Measurements from ENCODE around the gene UNC13B. TPM values are rescaled to one million over a fixed set of nuclear protein-coding genes. Genes with fewer than 3 reads are reported as not detected.
A peak's percentile ranks its signal among the peaks of the same experiment; 100 is the strongest.

UNC13B gene
- total and polyA plus RNA-seq, 2 donors (not counting 1 experiment from before 2014, with no cell fraction given): 0.19 to 0.25 TPM

- H3K36me3 ChIP-seq (replicated peaks in 1 of 2; ENCODE audit: control extremely low read depth in 1 of 2, control insufficient read depth in 1 of 2, extremely low read depth in 1 of 2, insufficient read depth in 2 of 2, low read length in 1 of 2): no peaks in the 10 kb centered on the region
- H4K20me1 ChIP-seq (ENCODE audit: control insufficient read depth, insufficient read depth, low read length, poor library complexity, severe bottlenecking): no peaks in the 10 kb centered on the region
- H3K9me3 ChIP-seq (ENCODE audit: control extremely low read depth in 1 of 3, control insufficient read depth in 2 of 3, insufficient read depth in 1 of 3, low read length in 2 of 3): no peaks in the 10 kb centered on the region
- H3K27me3 ChIP-seq (replicated peaks in 1 of 4; ENCODE audit: control extremely low read depth in 1 of 4, control insufficient read depth in 3 of 4, insufficient read depth in 4 of 4, low read length in 3 of 4): no peaks in the 10 kb centered on the region
- ChIA-PET POLR2A (no interaction called here), CTCF (no interaction called here)
- Mint-ChIP-seq H3K4me3 (no peak overlapping the region), H3K4me1 (peaks cover 7% of the 10 kb centered on the region), H3K27me3 (peaks cover 20% of the 10 kb centered on the region), H3K9me3 (ENCODE audit: insufficient read depth) (no peaks in the 10 kb centered on the region), H3K27ac (no peak overlapping the region)
- no CpG with 5 or more reads among the region's 2 CpGs for WGBS (ENCODE audit: insufficient coverage)
- no peak overlapping the region for H3K4me2 ChIP-seq (replicated peaks; ENCODE audit: low read depth, low read length, poor library complexity, severe bottlenecking)
- no peak overlapping the region for H3K27ac ChIP-seq (ENCODE audit: low read length in 2 of 2)
- TF ChIP-seq CTCF (IDR thresholded peaks at IDR 0.05) (no peak), EZH2 (IDR thresholded peaks at IDR 0.05; ENCODE audit: borderline replicate concordance, insufficient read depth, low read depth, low read length, poor library complexity, severe bottlenecking) (no peak)
- no peaks in the 10 kb centered on the region for H3K79me2 ChIP-seq (ENCODE audit: control insufficient read depth, insufficient read depth, low read length)
- H3K4me1 ChIP-seq (ENCODE audit: control insufficient read depth in 2 of 2, insufficient read depth in 2 of 2, low read length in 2 of 2): peaks cover 0 to 3% of the 10 kb centered on the region in 2 donors
- no peak overlapping the region for H2AFZ ChIP-seq (ENCODE audit: insufficient read depth, low read depth, low read length, poor library complexity, severe bottlenecking)
- ATAC-seq (ENCODE audit: low read depth): no peak
- H3K4me3 ChIP-seq (ENCODE audit: control extremely low read depth in 1 of 5, extremely low read depth in 1 of 5, insufficient read depth in 1 of 5, low read depth in 2 of 5, low read length in 4 of 5): no peak overlapping the region
- H3K9ac ChIP-seq (ENCODE audit: low read length): no peak overlapping the region
- DNase-seq: no peak
- intact Hi-C loops (cut with micrococcal nuclease): no loop called here
These were observed 113.2 kb downstream of the UNC13B start for GRCh38 chr9:35274993-35275392.

- ChIA-PET POLR2A (no interaction called here), CTCF (no interaction called here)
- H3K27me3 ChIP-seq (replicated peaks in 1 of 4; ENCODE audit: control extremely low read depth in 1 of 4, control insufficient read depth in 3 of 4, insufficient read depth in 4 of 4, low read length in 3 of 4): no peaks in the 10 kb centered on the region
- peaks cover 10% of the 10 kb centered on the region for H3K27me3 Mint-ChIP-seq
- no peaks in the 10 kb centered on the region for H3K9me3 Mint-ChIP-seq (ENCODE audit: insufficient read depth)
- peak overlapping the region; percentile 24 for H3K4me2 ChIP-seq (replicated peaks; ENCODE audit: low read depth, low read length, poor library complexity, severe bottlenecking)
- H3K4me3 ChIP-seq (ENCODE audit: control extremely low read depth in 1 of 5, extremely low read depth in 1 of 5, insufficient read depth in 1 of 5, low read depth in 2 of 5, low read length in 4 of 5): no peak overlapping the region
- ATAC-seq (ENCODE audit: low read depth) (no peak), DNase-seq (no peak)
- peak overlapping the region; percentile 15 for H3K9ac ChIP-seq (ENCODE audit: low read length)
- H2AFZ ChIP-seq (ENCODE audit: insufficient read depth, low read depth, low read length, poor library complexity, severe bottlenecking): peak overlapping the region; percentile 7
- no CpG with 5 or more reads among the region's 1 CpG for WGBS (ENCODE audit: insufficient coverage)
- no peaks in the 10 kb centered on the region for H4K20me1 ChIP-seq (ENCODE audit: control insufficient read depth, insufficient read depth, low read length, poor library complexity, severe bottlenecking)
- peaks cover 7% of the 10 kb centered on the region for H3K4me1 Mint-ChIP-seq
- intact Hi-C loops (cut with micrococcal nuclease): no loop called here
- no peak for TF ChIP-seq CTCF (IDR thresholded peaks at IDR 0.05)
- no peak for TF ChIP-seq EZH2 (IDR thresholded peaks at IDR 0.05; ENCODE audit: borderline replicate concordance, insufficient read depth, low read depth, low read length, poor library complexity, severe bottlenecking)
- H3K4me3 Mint-ChIP-seq: no peak overlapping the region
- H3K36me3 ChIP-seq (replicated peaks in 1 of 2; ENCODE audit: control extremely low read depth in 1 of 2, control insufficient read depth in 1 of 2, extremely low read depth in 1 of 2, insufficient read depth in 2 of 2, low read length in 1 of 2): no peaks in the 10 kb centered on the region
- no peak overlapping the region for H3K27ac ChIP-seq (ENCODE audit: low read length in 2 of 2)
- H3K9me3 ChIP-seq (ENCODE audit: control extremely low read depth in 1 of 3, control insufficient read depth in 2 of 3, insufficient read depth in 1 of 3, low read length in 2 of 3): no peaks in the 10 kb centered on the region
- H3K79me2 ChIP-seq (ENCODE audit: control insufficient read depth, insufficient read depth, low read length): no peaks in the 10 kb centered on the region
- H3K27ac Mint-ChIP-seq: no peak overlapping the region
- peaks cover 0 to 3% of the 10 kb centered on the region in 2 donors for H3K4me1 ChIP-seq (ENCODE audit: control insufficient read depth in 2 of 2, insufficient read depth in 2 of 2, low read length in 2 of 2)
These were observed 115.3 kb downstream of the UNC13B start for GRCh38 chr9:35277171-35277520.

Measured in B cell (primary cell).